ENCODE results near the gene BRD2.

GRCh38 chr6:32991972-32992371 lies 23.6 kb downstream of the BRD2 start:
- no peak for TF ChIP-seq SUZ12 (IDR thresholded peaks at IDR 0.05; ENCODE audit: extremely low read depth, insufficient read depth, insufficient read length)
- no peak for TF ChIP-seq ZNF274 (IDR thresholded peaks at IDR 0.05; ENCODE audit: low read depth, low read length)

All from NT2/D1 (cell line).